Naive thymus-derived CD4-positive, alpha-beta T cell (primary cell): ENCODE measurements around the gene CNTN1. TPM values are rescaled to one million over a fixed set of nuclear protein-coding genes. Genes with fewer than 3 reads are reported as not detected.

ENCODE experiments used
- ATAC-seq: fragments of 150-1000 bp; cut with Tn5 transposase; 2 replicates; pipeline ENCODE4 v1.10.0; 2021; ENCODE audit warnings: mild to moderate bottlenecking, moderate library complexity
- CTCF ChIA-PET: fragments of 350-600 bp; sonication (Branson Sonifier 250); formaldehyde crosslinking; loops from one replicate; lab custom pipeline; 2021; ENCODE audit warnings: antibody characterized with exemption; lab: Charles Lee
- POLR2A ChIA-PET: fragments of 350-600 bp; sonication (Branson Sonifier 250); formaldehyde crosslinking; loops from one replicate; lab custom pipeline; 2021; ENCODE audit warnings: antibody characterized with exemption, inconsistent platforms; lab: Charles Lee
- DNase-seq, 9 donors: peaks; one replicate each; pipeline versions ENCODE4 v3.0.0 to v3.0.0-alpha.2; 2020 to 2022; ENCODE audit warnings: mixed read lengths in 1 of 9
- H3K27ac ChIP-seq: one replicate; pipeline ENCODE4 v1.7.0; 2013; ENCODE audit warnings: mild to moderate bottlenecking, low read depth, low read length, moderate library complexity
- H3K27me3 ChIP-seq, 2 donors: one replicate each; pipeline ENCODE4 v1.7.0; 2013; ENCODE audit warnings: low read length in 2 of 2, mild to moderate bottlenecking in 2 of 2, moderate library complexity in 2 of 2; ENCODE audit not compliant: control insufficient read depth in 2 of 2, insufficient read depth in 2 of 2
- H3K36me3 ChIP-seq, 3 experiments: 1 replicate in 2 of 3; 2 replicates in 1 of 3; pipeline ENCODE4 v1.7.0; 2013; ENCODE audit warnings: low read length in 3 of 3, mild to moderate bottlenecking in 3 of 3, moderate library complexity in 1 of 3; ENCODE audit not compliant: insufficient read depth in 3 of 3, control insufficient read depth in 2 of 3
- H3K4me1 ChIP-seq, 2 donors: one replicate each; pipeline ENCODE4 v1.7.0; 2013; ENCODE audit warnings: low read length in 2 of 2, mild to moderate bottlenecking in 2 of 2, moderate library complexity in 1 of 2; ENCODE audit not compliant: control insufficient read depth in 2 of 2, insufficient read depth in 2 of 2
- H3K4me3 ChIP-seq: 2 replicates; pipeline ENCODE4 v1.7.0; 2013; ENCODE audit warnings: mild to moderate bottlenecking, low read length
- H3K9me3 ChIP-seq, 3 experiments: 1 replicate in 2 of 3; 2 replicates in 1 of 3; pipeline ENCODE4 v1.7.0; 2013; ENCODE audit warnings: low read length in 3 of 3; ENCODE audit not compliant: control insufficient read depth in 2 of 3
- H3K27ac Mint-ChIP-seq, 9 donors: one replicate each; pipeline ENCODE4 v1.8.0; 2020 to 2022; ENCODE audit warnings: mixed read lengths in 9 of 9, mild to moderate bottlenecking in 8 of 9, moderate library complexity in 5 of 9, inconsistent platforms in 2 of 9
- H3K27me3 Mint-ChIP-seq, 5 donors: one replicate each; pipeline ENCODE4 v1.8.0; 2021 to 2022; ENCODE audit warnings: mixed read lengths in 5 of 5, mild to moderate bottlenecking in 1 of 5
- H3K36me3 Mint-ChIP-seq, 5 donors: one replicate each; pipeline ENCODE4 v1.8.0; 2020 to 2022; ENCODE audit warnings: mixed read lengths in 5 of 5, mild to moderate bottlenecking in 3 of 5, inconsistent platforms in 1 of 5
- H3K4me1 Mint-ChIP-seq, 7 donors: one replicate each; pipeline ENCODE4 v1.8.0; 2020 to 2022; ENCODE audit warnings: mixed read lengths in 7 of 7, mild to moderate bottlenecking in 3 of 7, inconsistent platforms in 1 of 7
- H3K4me3 Mint-ChIP-seq, 10 donors: one replicate each; pipeline ENCODE4 v1.8.0; 2020 to 2022; ENCODE audit warnings: mild to moderate bottlenecking in 10 of 10, mixed read lengths in 10 of 10, moderate library complexity in 6 of 10, inconsistent platforms in 2 of 10
- H3K9me3 Mint-ChIP-seq, 11 donors: one replicate each; pipeline ENCODE4 v1.8.0; 2020 to 2022; ENCODE audit warnings: mixed read lengths in 11 of 11, mild to moderate bottlenecking in 4 of 11, inconsistent platforms in 1 of 11, moderate library complexity in 1 of 11
- intact Hi-C, 2 donors: fragments of 100-400 bp; cut with micrococcal nuclease; formaldehyde crosslinking; loops; one replicate each; pipeline ENCODE4 v1.15.1; 2023
- polyA plus RNA-seq, 2 donors: library from polyadenylated mRNA; unstranded; fragments of 300-500 nt; fragmentation: Illumina TruSeq; gene quantifications; one replicate each; pipeline ENCODE4 v1.2.3, GENCODE V29; 2021
- total RNA-seq, 6 experiments: library from RNA in 5 of 6; stranded (reverse) in 5 of 6; gene quantifications; 1 replicate in 5 of 6; 2 replicates in 1 of 6; pipeline ENCODE4 v1.2.3 and lab custom pipeline; 2021 to 2026

CNTN1 gene
- total and polyA plus RNA-seq, 7 experiments from 2014 or later: not detected

DNA sequence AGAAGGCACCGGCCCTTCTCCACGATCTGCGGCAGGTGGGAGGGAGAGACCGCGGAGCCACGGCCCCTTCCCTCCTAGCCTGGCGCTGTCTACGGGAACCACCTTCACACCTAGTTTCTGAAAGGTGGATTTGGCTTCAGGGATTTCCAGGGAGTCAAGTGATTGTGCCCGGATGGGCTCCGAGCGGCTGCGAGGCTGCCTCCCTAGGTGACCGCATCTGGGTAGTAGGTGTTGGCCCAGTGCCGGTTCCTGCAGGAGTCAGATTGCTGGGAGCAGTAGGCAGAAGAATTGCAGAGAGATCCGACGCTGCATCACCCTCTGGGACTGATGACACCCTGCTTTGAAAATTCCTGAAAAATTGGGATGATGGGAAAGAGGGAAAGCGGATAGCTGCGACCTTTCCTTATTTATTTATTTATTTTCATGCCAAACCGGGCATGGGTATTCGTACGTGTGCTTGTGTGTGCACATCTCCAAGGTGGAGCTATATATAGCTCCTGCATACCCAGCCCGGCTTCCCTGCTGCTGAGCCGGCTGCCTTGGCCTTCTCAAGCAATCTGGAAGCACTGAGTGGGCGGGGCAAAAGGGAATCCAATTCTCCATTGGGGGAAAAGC lies 1.1 kb downstream of the CNTN1 start:
- ATAC-seq (no peak), DNase-seq (no peak)
- Mint-ChIP-seq H3K4me1 (no peaks in the 10 kb centered on the region), H3K36me3 (no peaks in the 10 kb centered on the region), H3K4me3 (no peak overlapping the region), H3K27ac (no peak overlapping the region), H3K9me3 (peaks cover 0 to 6% (median 0%) of the 10 kb centered on the region in 11 donors), H3K27me3 (peaks cover 26 to 41% (median 35%) of the 10 kb centered on the region in 5 donors)
- ChIA-PET CTCF (interaction anchor here (0.6 kb wide), 1 partner anchor 753 kb away, joined by 3 read pairs; no protein-coding TSS in a partner anchor), POLR2A (no interaction called here)
- Histone ChIP-seq H3K4me1 (no peaks in the 10 kb centered on the region), H3K9me3 (no peaks in the 10 kb centered on the region), H3K4me3 (no peak overlapping the region), H3K27ac (no peak overlapping the region), H3K27me3 (no peaks in the 10 kb centered on the region), H3K36me3 (no peaks in the 10 kb centered on the region)
- intact Hi-C loops: no loop called here

DNA sequence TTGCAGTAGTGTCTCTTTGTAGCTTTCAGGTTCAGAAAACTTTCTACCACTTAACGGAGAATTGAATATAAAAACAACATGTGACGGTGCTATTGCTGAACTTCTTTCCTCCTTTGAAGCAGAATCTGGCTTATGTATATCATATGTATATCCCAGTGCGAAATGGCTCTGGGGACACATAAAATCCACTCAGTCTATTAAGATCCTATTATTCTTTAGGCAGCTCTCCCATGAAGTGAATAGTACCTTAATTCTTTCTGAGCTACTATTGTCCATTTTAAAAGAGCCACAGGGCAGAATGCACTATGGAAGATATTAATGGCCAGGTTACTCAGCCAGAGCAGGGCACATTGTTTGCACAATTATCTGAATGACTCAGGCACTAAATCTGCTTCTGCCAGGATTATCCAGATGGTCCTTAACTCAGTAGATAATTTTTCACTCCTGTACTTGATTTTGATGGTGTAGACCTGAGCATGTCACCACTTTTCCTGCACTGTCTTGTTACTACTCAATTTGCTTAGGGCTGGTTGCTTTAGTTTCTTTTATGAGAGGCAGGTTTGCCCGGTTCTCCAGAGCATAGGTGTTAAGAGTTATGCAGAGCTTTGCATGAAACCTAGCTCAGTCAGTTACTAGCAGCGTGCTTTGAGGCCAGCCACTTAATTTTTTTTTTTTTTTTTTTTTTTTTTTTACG lies 5.5 kb downstream of the CNTN1 start:
- Histone ChIP-seq H3K4me1 (no peaks in the 10 kb centered on the region), H3K9me3 (no peaks in the 10 kb centered on the region), H3K36me3 (no peaks in the 10 kb centered on the region), H3K27ac (no peak overlapping the region), H3K27me3 (no peaks in the 10 kb centered on the region), H3K4me3 (no peak overlapping the region)
- H3K9me3 Mint-ChIP-seq: peaks cover 0 to 11% (median 2%) of the 10 kb centered on the region in 11 donors
- H3K36me3 Mint-ChIP-seq: peaks cover 0 to 4% (median 0%) of the 10 kb centered on the region in 5 donors
- ATAC-seq (no peak), DNase-seq (no peak)
- H3K27me3 Mint-ChIP-seq: peaks cover 14 to 27% (median 21%) of the 10 kb centered on the region in 5 donors
- no peak overlapping the region for H3K4me3 Mint-ChIP-seq
- intact Hi-C loops: no loop called here
- no peak overlapping the region for H3K27ac Mint-ChIP-seq
- ChIA-PET POLR2A (no interaction called here), CTCF (no interaction called here)
- H3K4me1 Mint-ChIP-seq: no peaks in the 10 kb centered on the region

DNA sequence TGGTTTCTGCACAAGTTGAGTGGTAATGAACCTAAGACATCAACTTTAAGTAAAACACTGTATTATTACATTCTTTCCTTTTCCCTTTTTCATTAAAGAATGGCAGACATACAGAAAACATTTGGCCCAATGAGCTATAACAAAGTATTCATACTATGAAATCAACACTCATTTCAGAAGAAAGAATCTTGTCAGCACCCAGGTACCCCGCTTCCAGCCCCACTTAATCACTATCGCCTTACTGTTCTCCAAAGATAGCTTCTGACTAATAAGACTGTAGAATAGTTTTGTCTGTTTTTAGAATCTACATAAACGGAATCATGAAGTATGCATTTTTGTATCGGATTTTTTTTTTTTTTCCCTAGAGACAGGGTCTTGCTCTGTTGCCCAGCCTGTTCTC lies 9.5 kb downstream of the CNTN1 start:
- Histone ChIP-seq H3K4me1 (no peaks in the 10 kb centered on the region), H3K4me3 (no peak overlapping the region), H3K27ac (no peak overlapping the region), H3K36me3 (no peaks in the 10 kb centered on the region), H3K27me3 (no peaks in the 10 kb centered on the region), H3K9me3 (no peaks in the 10 kb centered on the region)
- ChIA-PET POLR2A (no interaction called here), CTCF (no interaction called here)
- H3K27me3 Mint-ChIP-seq: no peaks in the 10 kb centered on the region
- no peak overlapping the region for H3K27ac Mint-ChIP-seq
- no peak for DNase-seq
- H3K4me3 Mint-ChIP-seq: no peak overlapping the region
- no peaks in the 10 kb centered on the region for H3K4me1 Mint-ChIP-seq
- intact Hi-C loops: no loop called here
- no peak for ATAC-seq
- peaks cover 0 to 4% (median 0%) of the 10 kb centered on the region in 5 donors for H3K36me3 Mint-ChIP-seq
- peaks cover 0 to 10% (median 2%) of the 10 kb centered on the region in 11 donors for H3K9me3 Mint-ChIP-seq

GRCh38 chr12:40711121-40711520 lies 18.9 kb downstream of the CNTN1 start:
- H3K4me3 ChIP-seq: no peak overlapping the region
- no peaks in the 10 kb centered on the region for H3K4me1 Mint-ChIP-seq
- DNase-seq (no peak), ATAC-seq (no peak)
- intact Hi-C loops: no loop called here
- peaks cover 0 to 16% (median 3%) of the 10 kb centered on the region in 11 donors for H3K9me3 Mint-ChIP-seq
- H3K9me3 ChIP-seq: no peaks in the 10 kb centered on the region
- no peaks in the 10 kb centered on the region for H3K27me3 ChIP-seq
- no peak overlapping the region for H3K27ac Mint-ChIP-seq
- H3K27me3 Mint-ChIP-seq: no peaks in the 10 kb centered on the region
- ChIA-PET POLR2A (no interaction called here), CTCF (interaction anchor here (0.7 kb wide), 1 partner anchor 1665 kb away, joined by 5 read pairs; no protein-coding TSS in a partner anchor)
- H3K36me3 ChIP-seq: no peaks in the 10 kb centered on the region
- H3K4me3 Mint-ChIP-seq: no peak overlapping the region
- no peaks in the 10 kb centered on the region for H3K36me3 Mint-ChIP-seq
- H3K4me1 ChIP-seq: no peaks in the 10 kb centered on the region
- no peak overlapping the region for H3K27ac ChIP-seq

- ChIA-PET POLR2A (no interaction called here), CTCF (no interaction called here)
- no peak overlapping the region for H3K4me3 ChIP-seq
- DNase-seq (no peak), ATAC-seq (no peak)
- H3K9me3 Mint-ChIP-seq: peaks cover 0 to 11% (median 2%) of the 10 kb centered on the region in 11 donors
- no peaks in the 10 kb centered on the region for H3K27me3 ChIP-seq
- H3K36me3 Mint-ChIP-seq: no peaks in the 10 kb centered on the region
- intact Hi-C loops: no loop called here
- H3K27me3 Mint-ChIP-seq: no peaks in the 10 kb centered on the region
- H3K27ac Mint-ChIP-seq: no peak overlapping the region
- no peak overlapping the region for H3K27ac ChIP-seq
- H3K4me1 Mint-ChIP-seq: no peaks in the 10 kb centered on the region
- no peaks in the 10 kb centered on the region for H3K9me3 ChIP-seq
- no peak overlapping the region for H3K4me3 Mint-ChIP-seq
- H3K4me1 ChIP-seq: no peaks in the 10 kb centered on the region
- H3K36me3 ChIP-seq: no peaks in the 10 kb centered on the region
Measured at GRCh38 chr12:40714636-40715035, 22.4 kb downstream of the CNTN1 start.

DNA sequence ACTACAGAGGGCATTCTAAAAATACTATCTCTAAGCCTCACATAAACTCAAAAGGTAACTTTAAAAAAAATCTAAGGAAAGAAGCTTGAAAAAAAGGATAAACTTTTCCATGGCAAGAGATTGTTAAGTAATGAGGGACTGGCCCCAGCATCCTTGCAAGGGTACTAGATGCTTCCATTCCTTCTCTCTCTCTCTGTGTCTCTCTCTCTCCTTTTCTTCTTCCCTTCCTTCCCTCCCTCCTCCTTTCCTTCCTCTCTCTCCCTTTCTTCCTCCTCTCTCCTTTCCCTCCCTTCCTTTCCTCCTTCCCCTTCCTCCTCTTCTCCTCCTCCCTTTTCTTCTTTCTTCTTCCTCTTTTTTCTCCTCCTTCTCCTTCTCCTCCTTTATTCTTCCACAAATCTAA lies 23.8 kb downstream of the CNTN1 start:
- DNase-seq (no peak), ATAC-seq (no peak)
- Mint-ChIP-seq H3K27me3 (no peaks in the 10 kb centered on the region), H3K9me3 (peaks cover 0 to 6% (median 2%) of the 10 kb centered on the region in 11 donors), H3K4me3 (no peak overlapping the region), H3K27ac (no peak overlapping the region), H3K36me3 (no peaks in the 10 kb centered on the region), H3K4me1 (no peaks in the 10 kb centered on the region)
- Histone ChIP-seq H3K4me3 (no peak overlapping the region), H3K9me3 (no peaks in the 10 kb centered on the region), H3K27ac (no peak overlapping the region), H3K27me3 (no peaks in the 10 kb centered on the region), H3K4me1 (no peaks in the 10 kb centered on the region), H3K36me3 (no peaks in the 10 kb centered on the region)
- ChIA-PET POLR2A (no interaction called here), CTCF (no interaction called here)
- intact Hi-C loops: no loop called here

DNA sequence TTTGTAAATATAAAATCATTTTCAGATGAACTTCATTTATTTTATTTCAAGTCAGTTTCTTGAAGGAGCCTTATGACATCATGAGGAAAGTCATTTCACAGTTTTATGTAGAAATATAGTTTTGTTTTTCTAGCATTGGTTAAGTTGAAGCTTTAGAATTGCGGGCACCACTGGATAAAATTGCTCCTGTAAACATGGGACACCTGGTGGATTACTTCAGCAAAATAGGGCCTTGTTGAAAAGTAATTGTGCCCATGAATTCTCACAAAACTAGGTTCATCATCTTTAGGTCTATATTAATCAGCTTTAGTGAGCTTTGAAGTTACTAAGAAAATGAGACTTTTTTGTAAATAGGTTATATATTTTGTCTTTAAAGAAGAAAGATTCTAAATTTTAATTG lies 25.3 kb downstream of the CNTN1 start:
- no peak for DNase-seq
- POLR2A ChIA-PET: no interaction called here
- H3K9me3 Mint-ChIP-seq: peaks cover 0 to 8% (median 0%) of the 10 kb centered on the region in 11 donors
- Histone ChIP-seq H3K36me3 (no peaks in the 10 kb centered on the region), H3K27ac (no peak overlapping the region), H3K27me3 (no peaks in the 10 kb centered on the region), H3K9me3 (no peaks in the 10 kb centered on the region), H3K4me3 (no peak overlapping the region), H3K4me1 (no peaks in the 10 kb centered on the region)
- ATAC-seq: no peak
- intact Hi-C loops: no loop called here
- no peak overlapping the region for H3K4me3 Mint-ChIP-seq
- H3K36me3 Mint-ChIP-seq: no peaks in the 10 kb centered on the region
- no peaks in the 10 kb centered on the region for H3K27me3 Mint-ChIP-seq
- CTCF ChIA-PET: no interaction called here
- no peak overlapping the region for H3K27ac Mint-ChIP-seq
- no peaks in the 10 kb centered on the region for H3K4me1 Mint-ChIP-seq
